Right forelimb (tissue), 1 donor: ENCODE results near the gene FHIT.

Experiments used
- DNase-seq: peaks from one replicate; pipeline ENCODE4 v3.0.0-alpha.2; 2018

The FHIT gene

DNA sequence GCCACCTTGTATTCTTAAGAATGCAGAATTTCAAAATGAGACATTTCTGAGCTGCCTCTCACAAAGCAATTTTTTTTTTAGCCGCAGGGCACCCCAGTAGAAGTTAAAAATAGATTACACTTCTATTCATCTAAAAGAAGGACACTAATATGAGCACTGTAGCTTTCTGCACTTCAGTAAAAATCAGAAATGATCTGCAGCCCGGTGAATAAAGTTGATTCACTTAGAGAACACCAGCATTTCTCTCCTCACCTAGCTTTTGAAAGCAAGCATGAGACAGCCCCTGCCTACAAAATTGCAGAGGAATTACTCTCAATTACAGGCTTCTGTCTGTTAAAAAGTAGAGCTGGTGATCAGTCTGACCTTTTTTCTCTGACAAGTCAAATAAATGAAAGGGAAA, 1062.4 kb downstream of the FHIT start:
- no peak for DNase-seq

DNA sequence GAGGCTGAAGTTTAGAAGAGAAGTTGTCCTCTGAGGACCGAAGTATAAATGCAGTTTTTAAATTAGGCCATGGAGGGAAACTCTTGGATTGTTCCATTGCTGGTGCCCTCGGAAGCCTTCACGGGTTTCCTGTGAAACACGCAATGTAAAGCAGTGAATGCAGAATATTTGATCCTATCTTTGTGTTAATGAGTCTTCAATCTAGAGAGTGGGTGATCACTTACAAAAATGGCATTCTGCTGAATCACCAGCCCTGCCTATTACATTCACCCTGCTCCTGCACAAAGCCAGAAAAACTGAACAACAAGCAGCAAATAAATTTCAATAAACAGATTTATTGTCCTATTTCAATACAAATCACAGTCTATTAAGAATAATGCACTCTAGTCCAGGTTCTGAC, 1063.9 kb downstream of the FHIT start:
- DNase-seq, result no peak

DNA sequence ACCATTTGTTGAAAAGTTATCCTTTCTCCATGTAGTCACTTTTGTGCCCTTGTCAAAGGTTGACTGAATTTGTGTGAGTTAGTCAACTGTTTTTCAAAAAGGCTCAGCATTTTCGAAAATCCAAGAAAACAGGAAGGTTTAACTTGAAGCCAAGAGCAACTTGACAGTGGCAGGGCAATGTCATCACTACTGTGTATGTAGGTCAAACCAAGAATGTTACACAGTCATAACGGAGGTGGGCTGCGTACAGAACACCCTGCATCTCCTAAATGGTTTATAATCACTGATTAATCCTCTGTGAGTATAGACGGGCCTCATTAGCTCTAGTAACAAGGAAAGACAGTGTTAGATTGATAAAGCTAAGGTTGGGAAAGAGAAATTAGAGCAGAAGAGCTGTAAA, 1064.9 kb downstream of the FHIT start:
- DNase-seq, result no peak

DNA sequence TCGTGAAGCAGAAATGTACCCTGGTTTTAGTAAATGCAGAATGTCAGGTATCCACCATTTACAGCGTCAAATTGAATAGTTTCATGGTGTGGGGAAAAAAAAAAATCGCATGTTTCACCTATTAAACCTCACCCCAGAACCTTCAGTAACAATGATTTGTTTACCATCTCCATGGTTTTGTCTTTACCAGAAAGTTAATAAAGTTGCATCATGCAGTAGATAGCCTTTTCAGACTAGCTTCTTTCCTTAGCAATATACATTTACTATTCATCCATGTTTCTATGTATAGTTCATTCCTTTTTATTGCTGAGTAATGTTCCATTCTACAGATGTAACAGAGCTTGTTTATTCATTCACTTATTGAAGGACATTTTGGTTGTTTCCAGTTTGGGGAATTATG, 1066.1 kb downstream of the FHIT start:
- DNase-seq, result no peak

DNA sequence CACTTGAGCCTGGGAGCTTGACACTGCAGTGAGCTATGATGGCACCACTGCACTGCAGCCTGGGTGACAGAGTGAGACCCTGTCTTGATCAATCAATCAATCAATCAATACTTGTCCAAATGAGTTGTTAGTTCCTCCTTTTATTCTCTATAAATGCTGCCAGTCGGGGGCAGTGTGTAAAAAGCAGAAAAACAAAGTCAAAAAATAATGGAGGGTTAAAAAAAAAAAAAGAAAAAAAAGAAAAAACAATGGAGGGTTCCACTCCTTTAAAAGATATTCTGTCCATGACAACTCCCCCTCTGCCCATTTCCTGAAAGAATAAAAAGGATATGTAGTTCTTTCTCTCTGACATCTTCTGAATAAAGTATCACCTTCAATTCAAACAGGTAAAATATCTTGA, 1068.6 kb downstream of the FHIT start:
- DNase-seq, result no peak

DNA sequence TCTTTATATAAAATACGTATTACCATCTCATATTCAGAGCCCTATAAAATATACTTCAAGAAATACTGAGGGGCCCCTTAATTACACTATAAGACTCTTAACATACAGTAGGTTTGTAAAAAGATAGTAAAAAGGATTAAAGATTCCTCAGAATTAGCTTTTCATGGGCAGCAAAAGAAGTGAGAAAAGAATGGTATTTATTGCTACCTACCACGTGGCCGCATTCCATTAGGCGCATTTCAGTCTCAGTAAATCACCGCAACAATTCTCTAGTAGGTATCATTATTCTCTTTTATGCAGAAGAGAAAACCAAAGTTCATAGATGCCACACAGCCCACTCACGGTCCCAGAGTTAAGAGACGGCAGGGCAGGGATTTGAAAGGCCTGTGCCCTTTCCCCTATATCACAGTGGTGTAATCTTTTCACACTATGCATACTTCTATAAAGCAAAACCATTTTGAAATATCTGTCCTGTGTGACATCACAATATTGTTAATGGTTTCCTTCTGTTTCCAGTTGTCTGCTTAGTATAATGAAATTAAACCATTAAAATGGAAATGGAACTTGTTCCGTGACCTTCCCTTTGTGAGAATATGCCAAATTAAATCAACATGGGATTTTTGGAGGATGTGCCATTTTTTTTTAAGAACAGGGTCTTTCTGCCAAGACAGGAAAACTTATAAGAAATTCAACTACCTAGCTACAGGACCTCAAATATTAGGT, 1072.2 kb downstream of the FHIT start:
- DNase-seq, result no peak

DNA sequence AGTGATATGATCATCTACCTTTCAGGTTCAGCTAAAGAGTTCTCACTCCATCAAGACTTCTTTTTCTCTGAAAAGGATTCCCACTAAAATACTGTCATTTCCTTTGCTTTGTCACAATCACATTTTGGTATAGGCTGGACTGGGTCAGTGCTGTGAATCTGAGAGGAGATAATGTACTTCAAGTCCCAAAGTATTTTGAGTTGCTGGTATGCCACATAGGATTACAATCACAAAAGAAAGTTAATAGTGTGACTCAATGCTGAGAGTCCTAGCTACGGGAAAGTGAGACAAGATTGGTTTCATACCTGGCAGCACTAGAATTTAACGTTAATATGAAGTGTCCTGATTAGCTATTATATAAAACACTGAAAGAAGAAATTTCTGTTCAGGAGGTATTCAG, 1073.5 kb downstream of the FHIT start:
- no peak for DNase-seq

DNA sequence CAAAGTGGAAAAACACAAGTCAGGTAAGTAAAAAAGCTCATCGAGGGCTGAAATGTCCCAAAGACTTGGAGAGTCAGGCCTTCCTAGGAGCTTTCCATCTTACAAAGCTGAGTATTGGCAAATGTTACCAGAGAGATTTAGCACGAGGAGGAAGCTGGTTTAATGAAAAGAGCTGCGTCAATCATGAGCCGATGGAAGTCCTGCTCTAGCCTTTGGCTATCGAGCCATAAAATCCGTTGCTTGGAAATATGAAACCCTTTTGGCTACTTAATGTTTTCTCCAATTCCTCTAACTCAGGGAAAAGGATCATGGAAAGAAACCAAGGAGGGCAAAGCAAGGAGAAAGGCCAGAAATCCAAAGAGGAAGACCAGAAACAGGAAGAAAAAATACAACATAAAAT, 1074.6 kb downstream of the FHIT start:
- no peak for DNase-seq

DNA sequence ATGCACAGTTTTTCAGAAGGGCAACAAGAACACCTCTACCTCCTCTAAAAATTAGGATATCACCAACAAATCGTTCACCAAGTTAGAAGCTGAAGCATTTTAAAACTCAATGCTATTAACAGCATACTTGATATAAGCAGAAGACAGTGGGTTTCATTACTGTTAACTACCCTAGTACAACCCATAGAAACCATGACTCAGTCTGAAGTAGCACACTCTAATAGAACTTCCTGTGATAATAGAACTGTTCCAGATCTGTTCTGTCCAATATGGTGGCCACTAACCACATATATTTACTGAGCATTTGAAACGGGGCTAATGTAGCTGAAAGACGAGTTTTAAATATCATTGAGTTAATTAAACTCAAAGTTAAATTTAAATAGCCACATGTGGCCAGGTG, 1075.6 kb downstream of the FHIT start:
- no peak for DNase-seq

DNA sequence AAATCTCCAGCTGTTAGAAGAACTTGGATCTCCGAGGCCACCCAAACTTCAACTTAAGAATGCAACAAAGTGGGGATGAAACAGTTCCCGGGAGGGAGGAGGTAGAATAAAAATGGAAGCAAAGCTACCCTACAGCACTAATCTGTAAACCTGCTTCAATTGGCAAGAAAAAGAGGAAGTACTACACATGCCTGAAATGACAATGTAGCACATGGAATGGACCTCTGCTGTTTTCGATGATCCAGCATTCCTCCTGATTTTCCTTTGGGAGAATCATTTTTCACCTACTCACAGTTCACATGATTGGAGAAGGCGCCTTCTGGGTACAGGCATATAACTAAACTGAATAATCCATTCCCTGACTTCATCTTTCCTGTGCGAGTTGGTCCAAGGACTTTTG, 1081.5 kb downstream of the FHIT start:
- DNase-seq, result no peak

DNA sequence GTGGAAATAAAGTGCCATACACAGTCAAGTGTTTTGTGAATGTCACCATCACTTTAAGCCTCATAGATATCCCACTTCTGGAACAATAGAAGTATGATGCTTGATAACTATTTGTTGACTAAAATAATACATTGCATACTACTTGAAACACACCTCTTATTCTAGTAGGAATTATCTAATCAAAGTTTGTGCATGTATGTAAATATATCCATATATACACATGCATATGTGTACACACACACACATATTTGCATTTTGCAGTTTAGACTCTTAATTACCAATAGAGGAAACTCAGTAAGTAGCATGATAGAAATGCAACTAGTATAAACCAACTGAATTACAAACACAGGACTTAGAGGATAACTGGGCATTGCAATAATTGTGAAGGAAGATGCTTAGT, 1084.1 kb downstream of the FHIT start:
- no peak for DNase-seq

DNA sequence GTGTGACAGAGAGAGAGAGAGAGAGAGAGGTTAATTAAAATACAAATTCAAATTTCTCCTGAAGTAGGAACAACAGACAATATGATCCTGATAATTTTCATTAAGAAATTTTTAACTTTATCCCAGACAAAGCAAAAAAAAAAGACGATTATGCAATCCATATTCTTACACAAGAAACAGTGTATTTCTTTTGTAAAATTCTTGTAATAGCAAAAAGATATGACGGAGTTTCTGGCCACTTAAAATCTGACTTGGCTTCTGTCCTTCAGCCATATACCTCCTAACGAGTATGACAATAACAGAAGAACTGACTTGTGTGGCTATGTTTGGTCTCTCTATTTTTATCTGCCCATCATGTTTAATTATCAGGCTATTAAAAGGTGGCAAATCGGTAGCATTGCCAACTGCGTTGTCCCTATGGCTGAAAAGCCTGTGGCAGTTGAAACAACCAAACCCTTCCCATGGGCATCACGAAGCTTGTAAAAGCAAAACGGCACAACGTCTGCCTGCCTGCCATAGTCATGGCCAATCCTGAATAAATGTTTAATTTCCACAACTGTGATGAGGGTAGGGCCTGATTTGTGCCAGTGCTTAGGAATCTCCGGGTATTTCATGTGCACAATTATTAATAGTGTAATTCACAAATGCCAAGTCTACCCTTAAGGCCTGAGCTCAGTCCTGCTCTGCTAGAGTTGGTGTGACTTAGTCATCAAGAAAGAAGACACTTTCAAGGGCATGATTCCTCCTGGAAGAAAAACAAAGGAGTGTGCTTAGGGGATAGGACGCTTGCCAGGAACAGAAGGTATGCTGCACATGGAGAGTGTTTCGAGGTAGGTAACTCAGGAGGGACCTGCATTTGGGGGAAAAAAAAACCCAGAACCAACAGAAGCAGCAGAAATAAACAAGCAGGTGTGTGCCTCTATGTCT, 1090.2 kb downstream of the FHIT start:
- no peak for DNase-seq

DNA sequence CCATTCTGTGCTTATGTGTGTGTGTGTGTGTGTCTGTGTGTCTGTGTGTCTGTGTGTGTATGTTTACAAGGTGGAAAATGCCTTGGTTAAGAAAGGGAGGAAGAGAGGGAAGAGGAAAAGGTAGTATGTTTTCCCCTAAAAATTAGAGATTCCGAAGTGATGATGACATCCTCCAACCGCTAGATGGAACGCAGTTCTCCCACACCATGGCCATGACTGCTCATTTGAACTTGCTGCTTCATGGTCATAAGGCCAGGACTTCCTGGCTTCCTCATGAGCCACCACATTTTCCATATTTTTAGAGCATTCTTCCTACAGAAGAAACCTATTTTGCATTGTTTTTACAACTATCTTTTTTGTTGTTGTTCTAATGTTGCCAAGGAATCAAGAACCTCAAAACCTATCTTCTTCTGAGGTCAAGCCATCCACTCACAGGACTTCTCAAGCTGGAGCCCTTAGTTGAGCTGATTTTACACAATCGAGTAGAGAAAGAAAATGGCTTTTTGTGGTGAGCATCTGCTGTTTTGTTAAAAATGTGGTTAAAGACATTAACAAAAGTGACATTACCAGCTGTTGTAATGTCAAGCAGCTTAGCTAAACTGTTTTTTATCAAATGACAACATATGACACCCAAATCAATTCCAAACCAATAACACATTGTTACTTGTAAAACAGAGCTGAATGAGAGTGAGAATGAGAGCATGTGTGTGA, 1091.0 kb downstream of the FHIT start:
- DNase-seq, result no peak

DNA sequence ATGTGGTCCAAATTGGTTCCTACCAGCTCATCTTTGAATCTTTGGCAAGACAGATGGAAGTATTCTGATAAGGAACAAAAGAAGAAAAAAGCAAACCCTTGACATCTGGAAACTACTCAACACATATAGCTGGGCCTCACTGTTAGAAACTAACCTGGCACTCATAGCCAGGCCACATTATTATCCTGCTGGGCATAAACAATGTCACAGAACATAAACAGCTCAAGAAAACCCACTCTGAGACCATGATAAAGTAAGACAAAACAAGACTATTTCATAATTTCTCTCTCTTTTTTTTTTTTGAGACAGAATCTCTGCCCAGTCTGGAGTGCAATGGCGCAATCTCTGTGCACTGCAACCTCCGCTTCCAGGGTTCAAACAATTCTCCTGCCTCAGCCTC, 1093.2 kb downstream of the FHIT start:
- no peak for DNase-seq

DNA sequence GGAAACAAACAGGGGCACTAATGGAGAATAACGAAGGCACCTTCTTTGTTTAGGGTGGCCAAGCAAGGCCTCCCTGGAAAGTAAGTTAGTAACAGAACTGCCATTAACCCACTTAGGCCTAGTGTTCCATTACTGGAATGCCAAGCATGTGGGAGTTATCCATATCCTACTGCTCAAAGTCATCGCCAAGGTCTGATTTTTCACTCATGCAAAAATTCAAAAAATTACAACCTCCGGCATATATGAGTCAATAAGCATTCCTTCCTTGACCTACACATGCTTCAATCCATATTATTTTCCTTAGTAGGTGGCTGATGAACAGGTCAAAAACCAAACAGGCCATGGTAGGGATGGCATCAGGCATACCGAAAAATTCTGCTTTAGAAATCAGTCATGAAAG, 1097.2 kb downstream of the FHIT start:
- DNase-seq, result no peak

DNA sequence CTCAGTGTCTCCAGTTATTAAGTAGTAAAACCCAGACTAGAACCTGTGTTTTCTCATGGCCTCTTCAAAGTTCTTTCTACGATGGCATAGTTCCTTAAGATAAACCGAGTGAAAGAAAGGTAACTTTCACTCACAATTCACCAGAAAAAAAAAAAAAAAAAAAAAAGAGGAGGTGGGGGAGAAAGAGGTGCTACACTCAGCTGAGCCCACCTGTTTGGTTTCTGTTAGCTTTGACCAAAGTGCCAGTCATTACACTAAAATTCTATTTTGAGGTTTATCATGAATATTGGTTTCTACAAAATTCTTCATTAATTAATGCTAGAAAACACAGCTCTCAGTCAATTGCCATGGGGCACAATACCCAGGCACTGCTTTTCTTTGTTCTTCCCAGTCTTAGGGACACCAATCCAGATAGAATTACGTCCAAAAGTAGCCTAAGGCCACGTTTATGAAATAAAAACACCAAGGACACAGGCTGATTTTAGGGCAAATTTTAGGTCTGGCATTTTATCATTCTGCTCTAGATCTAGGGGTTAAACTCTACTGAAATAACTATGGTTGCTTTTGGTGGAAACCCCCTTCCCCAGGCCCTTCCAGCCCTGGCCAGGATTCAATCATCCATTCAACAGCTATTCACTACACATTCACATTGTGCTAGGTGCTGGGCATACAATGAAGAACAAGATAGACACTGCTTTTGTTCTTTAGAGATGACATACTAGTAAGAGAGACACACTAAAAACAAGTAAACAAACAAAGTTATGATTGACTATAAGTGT, 1097.8 kb downstream of the FHIT start:
- DNase-seq, result no peak

DNA sequence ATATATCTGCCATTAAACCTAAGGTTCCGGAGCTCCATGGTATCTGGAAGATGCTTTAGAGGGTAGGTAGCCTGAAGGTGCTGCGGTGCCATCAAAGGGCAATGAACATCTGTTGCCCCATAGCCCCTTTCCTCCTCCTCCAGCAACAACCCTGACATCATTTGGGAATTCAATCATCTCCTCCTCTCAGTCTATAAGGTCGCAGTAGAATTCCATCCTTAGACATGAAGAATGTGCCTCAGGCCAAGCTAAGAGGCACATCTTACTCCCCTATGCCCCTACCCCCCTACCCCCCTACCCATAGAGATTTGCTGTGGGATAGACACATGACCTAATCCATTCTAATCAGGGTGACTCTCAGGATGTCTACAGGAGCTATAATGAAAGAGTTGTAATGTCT, 1101.8 kb downstream of the FHIT start:
- DNase-seq, result no peak

DNA sequence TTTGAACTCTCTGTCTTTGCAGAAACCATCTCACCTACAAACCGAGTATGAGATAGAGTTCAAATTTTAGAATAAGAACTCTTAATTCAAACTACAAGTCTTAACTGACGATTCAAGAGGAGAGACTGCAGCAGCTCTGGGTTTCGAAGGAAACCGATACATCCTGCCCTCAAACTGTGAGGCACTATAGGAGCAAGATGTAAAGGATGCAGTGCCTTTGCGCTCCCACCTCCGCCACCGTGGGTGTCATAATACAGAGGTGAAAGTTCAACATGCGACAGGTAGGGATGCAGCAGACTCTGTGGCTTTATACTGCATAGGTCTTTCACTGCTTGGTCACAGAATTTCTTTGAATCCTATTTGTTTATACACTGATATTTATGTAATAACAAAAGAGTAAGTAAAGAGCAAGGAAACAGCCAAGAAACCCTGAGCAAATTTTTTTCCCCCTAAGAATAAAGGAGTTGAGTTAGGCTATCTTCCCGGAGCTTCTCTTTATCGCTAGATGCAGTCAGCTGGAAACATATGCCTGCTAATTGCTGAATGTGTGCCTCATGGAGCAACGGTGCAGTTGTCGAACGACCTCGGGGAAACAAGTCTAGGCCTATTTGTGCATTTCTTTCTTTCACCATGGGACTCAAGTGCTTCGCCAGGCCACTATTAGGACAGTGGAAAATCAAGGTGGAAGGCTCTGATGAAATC, 1103.9 kb downstream of the FHIT start:
- no peak for DNase-seq

DNA sequence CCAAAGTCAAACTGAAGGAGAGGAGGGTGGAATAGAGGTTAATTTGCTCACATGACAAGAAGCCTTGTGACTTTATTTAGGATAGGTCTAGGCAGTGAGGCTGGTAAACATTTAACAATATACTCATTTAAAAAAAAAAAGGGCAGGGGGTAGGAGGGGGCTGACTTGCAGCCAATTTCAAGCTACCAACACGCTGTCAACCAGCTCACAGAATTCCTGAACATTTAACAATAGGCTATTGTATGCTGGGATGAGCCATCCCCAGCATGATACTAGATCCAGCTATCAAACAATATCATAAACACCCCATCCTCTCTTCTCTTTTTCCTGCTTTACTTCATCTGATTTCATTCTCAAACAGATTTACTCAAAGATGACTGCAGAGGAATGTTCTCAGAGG, 1105.1 kb downstream of the FHIT start:
- DNase-seq, result no peak

DNA sequence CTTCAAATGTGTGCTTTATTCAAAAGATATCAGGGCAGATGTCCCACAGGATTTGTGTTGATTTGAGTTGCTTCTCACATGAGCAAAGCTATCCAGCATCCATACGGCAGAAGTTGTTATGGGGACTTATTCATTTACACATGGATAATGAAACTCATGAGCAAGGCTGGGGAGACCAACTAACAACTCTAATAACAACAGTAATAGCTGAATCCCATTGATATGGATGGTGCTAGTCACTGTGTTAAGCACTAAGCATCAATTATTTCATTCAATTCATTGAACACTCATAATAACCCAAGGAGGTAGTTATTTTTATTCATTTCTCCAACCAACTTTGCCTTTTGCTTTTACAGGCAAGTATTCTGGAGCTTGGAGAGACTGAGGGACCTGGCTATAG, 1107.2 kb downstream of the FHIT start:
- DNase-seq, result no peak

DNA sequence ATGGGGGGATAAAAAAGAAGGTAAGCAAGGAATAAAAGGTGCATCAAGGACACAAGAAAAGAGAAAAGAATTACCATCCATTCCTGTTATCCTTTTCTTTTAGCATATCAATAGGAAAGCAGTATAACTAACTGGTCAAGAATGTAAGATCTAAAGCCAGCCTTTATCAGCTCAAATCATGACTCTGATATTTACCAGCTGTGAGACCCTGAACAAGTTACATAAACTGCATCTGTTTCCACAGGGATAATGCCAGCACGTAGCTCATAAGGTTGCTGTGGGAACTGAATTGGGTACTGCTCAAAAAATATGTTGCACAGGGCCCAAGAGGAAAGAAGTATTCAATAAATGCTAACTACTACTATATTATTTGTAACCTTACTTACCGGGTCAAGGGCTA, 1109.2 kb downstream of the FHIT start:
- DNase-seq, result no peak

DNA sequence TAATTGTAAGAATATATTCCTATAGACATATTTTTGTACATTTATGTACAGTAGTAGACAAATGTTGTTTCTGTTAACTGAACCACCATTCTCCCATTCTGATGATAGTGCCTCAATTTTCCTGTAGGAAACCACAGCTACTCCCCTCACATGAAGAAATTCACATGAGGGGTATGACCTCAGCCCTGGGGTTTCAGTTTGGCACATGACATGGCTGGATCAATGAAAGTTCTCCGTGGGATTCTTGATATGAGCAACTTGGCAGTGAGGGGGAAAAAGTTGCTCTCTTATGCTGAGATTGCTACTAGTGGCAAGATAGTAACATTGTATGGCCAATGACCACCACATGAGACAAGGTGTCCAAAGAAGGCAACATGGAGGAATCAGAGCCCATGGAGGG, 1111.1 kb downstream of the FHIT start:
- no peak for DNase-seq
